ENCODE data around the gene LDHD.
A peak's percentile ranks its signal among the peaks of the same experiment; 100 is the strongest.

The LDHD gene

GRCh38 chr16:75079346-75079926 lies 37.1 kb downstream of the LDHD start:
- DNase-seq = no peak

- no peak for DNase-seq
Measured at GRCh38 chr16:75078886-75079285, 37.7 kb downstream of the LDHD start.

GRCh38 chr16:75075688-75076268 lies 40.8 kb downstream of the LDHD start:
- DNase-seq = no peak

- DNase-seq = peak; percentile 72 to 82
Measured at GRCh38 chr16:75074920-75075687, 41.5 kb downstream of the LDHD start.

- DNase-seq = no peak
Measured at GRCh38 chr16:75074304-75074793, 42.2 kb downstream of the LDHD start.

GRCh38 chr16:75073545-75074303 lies 42.9 kb downstream of the LDHD start:
- DNase-seq = no peak

GRCh38 chr16:75072239-75072947 lies 44.2 kb downstream of the LDHD start:
- DNase-seq = no peak

GRCh38 chr16:75071621-75072020 lies 45.0 kb downstream of the LDHD start:
- DNase-seq = no peak

GRCh38 chr16:75070012-75070841 lies 46.4 kb downstream of the LDHD start:
- DNase-seq = no peak

- no peak for DNase-seq
Measured at GRCh38 chr16:75068085-75069031, 48.2 kb downstream of the LDHD start.

GRCh38 chr16:75066861-75067447 lies 49.6 kb downstream of the LDHD start:
- DNase-seq = no peak

- DNase-seq = no peak
Measured at GRCh38 chr16:75065521-75066149, 50.9 kb downstream of the LDHD start.

- peak; percentile 19 to 25 for DNase-seq
Measured at GRCh38 chr16:75065149-75065505, 51.5 kb downstream of the LDHD start.

GRCh38 chr16:75064403-75065148 lies 52.0 kb downstream of the LDHD start:
- DNase-seq = peak; percentile 22 to 37

GRCh38 chr16:75063549-75064088 lies 53.0 kb downstream of the LDHD start:
- DNase-seq = no peak

GRCh38 chr16:75062976-75063346 lies 53.6 kb downstream of the LDHD start:
- DNase-seq = no peak

- DNase-seq = no peak
Measured at GRCh38 chr16:75062135-75062975, 54.2 kb downstream of the LDHD start.

Measured in activated CD4-positive, alpha-beta T cell treated with anti-CD3 and anti-CD28 coated beads, Interleukin-2, amount 50 U/mL, for 48 hours (primary cell).